Neural cell (in vitro differentiated cells): ENCODE measurements around the gene RALA. TPM values are rescaled to one million over a fixed set of nuclear protein-coding genes. Genes with fewer than 3 reads are reported as not detected.
"Not testable (repeated sequence)": the region's sequence is repeated elsewhere in the genome, so short reads cannot be mapped to it uniquely, and the experiment has no call there.

ENCODE experiments used
- H2AFZ ChIP-seq: fragments of 200-600, 300-800 bp; sonication (generic), shearing (Covaris generic); 2 replicates; pipeline ENCODE4 v1.6.0; 2014; ENCODE audit warnings: low read depth, mild to moderate bottlenecking, antibody characterized with exemption, low read length, moderate library complexity
- H3F3A ChIP-seq: fragments of 200-600 bp; shearing (Covaris generic); 2 replicates; pipeline ENCODE4 v1.6.1; 2016; ENCODE audit warnings: mild to moderate bottlenecking, moderate library complexity, mixed read lengths, antibody characterized with exemption, low read length; ENCODE audit not compliant: insufficient read depth, poor library complexity, severe bottlenecking
- H3K27ac ChIP-seq: fragments of 200-600, 300-800 bp; sonication (generic), shearing (Covaris generic); 2 replicates; pipeline ENCODE4 v1.5.1; 2014; ENCODE audit warnings: mild to moderate bottlenecking, low read length, moderate library complexity
- H3K27me3 ChIP-seq: fragments of 300-800, 200-600 bp; sonication (generic), shearing (Covaris generic); 2 replicates; pipeline ENCODE4 v1.6.0; 2014; ENCODE audit warnings: mild to moderate bottlenecking, low read depth, low read length, moderate library complexity; ENCODE audit not compliant: insufficient read depth
- H3K36me3 ChIP-seq: fragments of 300-800, 200-600 bp; sonication (generic), shearing (Covaris generic); 2 replicates; pipeline ENCODE4 v1.5.1; 2014; ENCODE audit warnings: mild to moderate bottlenecking, antibody characterized with exemption, low read length, moderate library complexity; ENCODE audit not compliant: insufficient read depth
- H3K4me2 ChIP-seq: fragments of 300-800, 200-600 bp; sonication (generic), shearing (Covaris generic); 2 replicates; pipeline ENCODE4 v1.6.0; 2014; ENCODE audit warnings: mild to moderate bottlenecking, low read length
- H3K4me3 ChIP-seq: fragments of 300-800, 200-600 bp; sonication (generic), shearing (Covaris generic); 2 replicates; pipeline ENCODE4 v1.5.1; 2014; ENCODE audit warnings: mild to moderate bottlenecking, low read length, moderate library complexity
- H3K79me2 ChIP-seq: fragments of 200-600 bp; shearing (Covaris generic); replicated peaks from 2 replicates; pipeline ENCODE4 v1.6.0; 2014; ENCODE audit warnings: mild to moderate bottlenecking, low read length, moderate library complexity; ENCODE audit not compliant: insufficient read depth
- H3K9ac ChIP-seq: fragments of 300-800, 200-600 bp; sonication (generic), shearing (Covaris generic); 2 replicates; pipeline ENCODE4 v1.6.1; 2016; ENCODE audit warnings: mild to moderate bottlenecking, low read length, mixed read lengths
- H3K9me2 ChIP-seq: fragments of 200-600 bp; shearing (Covaris generic); 2 replicates; pipeline ENCODE4 v1.6.1; 2016; ENCODE audit warnings: mild to moderate bottlenecking, low read length, mixed read lengths; ENCODE audit not compliant: insufficient read depth
- H3K9me3 ChIP-seq: fragments of 200-600, 300-800 bp; sonication (generic), shearing (Covaris generic); 2 replicates; pipeline ENCODE4 v1.6.1; 2016; ENCODE audit warnings: mild to moderate bottlenecking, mixed run types, low read length, moderate library complexity, mixed read lengths
- H4K20me1 ChIP-seq: fragments of 200-600 bp; shearing (Covaris generic); 2 replicates; pipeline ENCODE4 v1.6.1; 2016; ENCODE audit warnings: mild to moderate bottlenecking, mixed run types; ENCODE audit not compliant: insufficient read depth
- CTCF ChIP-seq: fragments of 450-650 bp; IDR thresholded peaks from 2 replicates; pipeline ENCODE4 v1.5.1; 2014; ENCODE audit warnings: antibody characterized with exemption, mild to moderate bottlenecking, moderate library complexity; ENCODE audit not compliant: poor library complexity, severe bottlenecking
- EP300 ChIP-seq: fragments of 450-650 bp; conservative IDR thresholded peaks from 2 replicates; pipeline ENCODE4 v1.6.1; 2014; ENCODE audit warnings: antibody characterized with exemption, mild to moderate bottlenecking, moderate library complexity; ENCODE audit not compliant: poor library complexity, severe bottlenecking
- EZH2 ChIP-seq: fragments of 200-600, 300-800 bp; shearing (Covaris generic), sonication (generic); IDR thresholded peaks from 2 replicates; pipeline ENCODE4 v1.6.1; 2014; ENCODE audit warnings: antibody characterized with exemption, low read length, borderline replicate concordance, mild to moderate bottlenecking; ENCODE audit not compliant: insufficient read depth, poor library complexity, severe bottlenecking
- MXI1 ChIP-seq: fragments of 450-650 bp; conservative IDR thresholded peaks from 2 replicates; pipeline ENCODE4 v1.6.1; 2014; ENCODE audit warnings: antibody characterized with exemption, mild to moderate bottlenecking; ENCODE audit not compliant: poor library complexity, severe bottlenecking
- POLR2AphosphoS5 ChIP-seq: IDR thresholded peaks from 2 replicates; pipeline ENCODE4 v1.6.1; 2012
- RAD21 ChIP-seq: fragments of 450-650 bp; conservative IDR thresholded peaks from 2 replicates; pipeline ENCODE4 v1.6.1; 2014; ENCODE audit warnings: antibody characterized with exemption, mild to moderate bottlenecking, moderate library complexity
- REST ChIP-seq: IDR thresholded peaks from 2 replicates; pipeline ENCODE4 v1.6.1; 2012; ENCODE audit warnings: borderline replicate concordance
- SMC3 ChIP-seq: fragments of 450-650 bp; conservative IDR thresholded peaks from 2 replicates; pipeline ENCODE4 v1.6.1; 2014; ENCODE audit warnings: antibody characterized with exemption, mild to moderate bottlenecking, moderate library complexity; ENCODE audit not compliant: poor library complexity
- TAF1 ChIP-seq: IDR thresholded peaks from 2 replicates; pipeline ENCODE4 v1.6.1; 2012; ENCODE audit warnings: low read depth
- polyA plus RNA-seq: library from polyadenylated mRNA; depleted of rRNA; stranded (reverse); fragments of >200 nt; gene quantifications from 2 replicates; pipeline ENCODE4 v1.2.3, GENCODE V29; 2014

Gene RALA
- polyA plus RNA-seq, 1 donor from 2014 or later: 36.2 TPM

GRCh38 chr7:39666562-39666961 lies 43.2 kb downstream of the RALA start:
- no peaks in the 10 kb centered on the region for H3K27me3 ChIP-seq
- H3K79me2 ChIP-seq: no peaks in the 10 kb centered on the region
- TF ChIP-seq RAD21 (no peak), CTCF (no peak), SMC3 (no peak), REST (no peak), EP300 (no peak), TAF1 (no peak), EZH2 (no peak), MXI1 (no peak), POLR2AphosphoS5 (no peak)
- H3K9ac ChIP-seq: no peak overlapping the region
- no peak overlapping the region for H2AFZ ChIP-seq
- H3K9me2 ChIP-seq: no peaks in the 10 kb centered on the region
- H3K4me3 ChIP-seq: no peak overlapping the region
- H3F3A ChIP-seq: no peaks in the 10 kb centered on the region
- peaks cover 3% of the 10 kb centered on the region for H3K9me3 ChIP-seq
- H3K27ac ChIP-seq: no peak overlapping the region
- H3K4me2 ChIP-seq: no peak overlapping the region
- H4K20me1 ChIP-seq: no peaks in the 10 kb centered on the region
- no peaks in the 10 kb centered on the region for H3K36me3 ChIP-seq

- Histone ChIP-seq H3F3A (no peaks in the 10 kb centered on the region), H3K27ac (no peak overlapping the region), H4K20me1 (no peaks in the 10 kb centered on the region), H3K36me3 (no peaks in the 10 kb centered on the region), H3K9ac (no peak overlapping the region), H2AFZ (no peak overlapping the region), H3K27me3 (no peaks in the 10 kb centered on the region), H3K9me2 (no peaks in the 10 kb centered on the region), H3K4me3 (no peak overlapping the region), H3K4me2 (no peak overlapping the region), H3K9me3 (peaks cover 3% of the 10 kb centered on the region), H3K79me2 (no peaks in the 10 kb centered on the region)
- TF ChIP-seq CTCF (no peak), EZH2 (no peak), RAD21 (no peak), MXI1 (no peak), EP300 (no peak), POLR2AphosphoS5 (no peak), TAF1 (no peak), REST (no peak), SMC3 (no peak)
These were observed 44.1 kb downstream of the RALA start for GRCh38 chr7:39667341-39667923.

- H3K9me3 ChIP-seq, H3K36me3 ChIP-seq, H3K4me2 ChIP-seq, H2AFZ ChIP-seq, H4K20me1 ChIP-seq, H3K9ac ChIP-seq, H3K4me3 ChIP-seq, H3K9me2 ChIP-seq, H3K27me3 ChIP-seq, H3F3A ChIP-seq, H3K79me2 ChIP-seq, H3K27ac ChIP-seq: not testable (repeated sequence)
These were observed 44.9 kb downstream of the RALA start for GRCh38 chr7:39668280-39668679.
